Measurements from ENCODE around the gene KLK13.

Gene KLK13

GRCh38 chr19:51091895-51092873, 27.3 kb upstream of the KLK13 start:
- no peak for DNase-seq (ENCODE audit: low read depth)

GRCh38 chr19:51091126-51091525, 26.2 kb upstream of the KLK13 start:
- DNase-seq (ENCODE audit: low read depth), result no peak

- no peak for DNase-seq (ENCODE audit: low read depth)
Observed at GRCh38 chr19:51090471-51090870, 25.6 kb upstream of the KLK13 start.

- DNase-seq (ENCODE audit: low read depth), result no peak
Observed at GRCh38 chr19:51089786-51090185, 24.9 kb upstream of the KLK13 start.

GRCh38 chr19:51086153-51086850, 21.4 kb upstream of the KLK13 start:
- DNase-seq (ENCODE audit: low read depth), result no peak

GRCh38 chr19:51084505-51084904, 19.6 kb upstream of the KLK13 start:
- no peak for DNase-seq (ENCODE audit: low read depth)

GRCh38 chr19:51083783-51084182, 18.9 kb upstream of the KLK13 start:
- no peak for DNase-seq (ENCODE audit: low read depth)

GRCh38 chr19:51083181-51083580, 18.3 kb upstream of the KLK13 start:
- no peak for DNase-seq (ENCODE audit: low read depth)

- DNase-seq (ENCODE audit: low read depth), result no peak
Observed at GRCh38 chr19:51082611-51083010, 17.7 kb upstream of the KLK13 start, which contains the start of gene KLK14. TSS of gene KLK14 (minus strand) at chr19:51082887. CDS start at chr19:51082614, 273 bp downstream.

GRCh38 chr19:51081476-51081875, 16.6 kb upstream of the KLK13 start:
- DNase-seq (ENCODE audit: low read depth), result no peak

- no peak for DNase-seq (ENCODE audit: low read depth)
Observed at GRCh38 chr19:51079481-51080110, 14.7 kb upstream of the KLK13 start.

- DNase-seq (ENCODE audit: low read depth), result no peak
Observed at GRCh38 chr19:51078731-51079130, 13.8 kb upstream of the KLK13 start.

GRCh38 chr19:51078104-51078503, 13.2 kb upstream of the KLK13 start:
- DNase-seq (ENCODE audit: low read depth), result no peak

GRCh38 chr19:51076631-51077213, 11.8 kb upstream of the KLK13 start:
- DNase-seq (ENCODE audit: low read depth), result no peak

- no peak for DNase-seq (ENCODE audit: low read depth)
Observed at GRCh38 chr19:51075998-51076397, 11.1 kb upstream of the KLK13 start.

- no peak for DNase-seq (ENCODE audit: low read depth)
Observed at GRCh38 chr19:51071095-51071405, 6.2 kb upstream of the KLK13 start.

- no peak for DNase-seq (ENCODE audit: low read depth)
Observed at GRCh38 chr19:51070334-51071094, 5.6 kb upstream of the KLK13 start.

GRCh38 chr19:51066393-51067186, 1.7 kb upstream of the KLK13 start:
- DNase-seq (ENCODE audit: low read depth), result no peak

- DNase-seq (ENCODE audit: low read depth), result no peak
Observed at GRCh38 chr19:51065221-51065960, 499 bp upstream of the KLK13 start.

GRCh38 chr19:51063664-51064063, 1.2 kb downstream of the KLK13 start:
- DNase-seq (ENCODE audit: low read depth), result no peak
